ENCODE results near the gene ZP3.
"Not testable (repeated sequence)": the region's sequence is repeated elsewhere in the genome, so short reads cannot be mapped to it uniquely, and the experiment has no call there.

The ZP3 gene

GRCh38 chr7:76479628-76480027, 54.9 kb downstream of the ZP3 start:
- FAIRE-seq; DNase-seq (ENCODE audit: extremely low spot score, insufficient read length, low read depth): not testable (repeated sequence)

GRCh38 chr7:76480403-76481253, 55.9 kb downstream of the ZP3 start:
- not testable (repeated sequence) for FAIRE-seq; DNase-seq (ENCODE audit: extremely low spot score, insufficient read length, low read depth)

GRCh38 chr7:76482660-76483059, 57.9 kb downstream of the ZP3 start:
- FAIRE-seq; DNase-seq (ENCODE audit: extremely low spot score, insufficient read length, low read depth): not testable (repeated sequence)

- DNase-seq (ENCODE audit: extremely low spot score, insufficient read length, low read depth); FAIRE-seq: not testable (repeated sequence)
These were observed 58.3 kb downstream of the ZP3 start for GRCh38 chr7:76483081-76483480.

GRCh38 chr7:76484456-76484855, 59.7 kb downstream of the ZP3 start:
- DNase-seq (ENCODE audit: extremely low spot score, insufficient read length, low read depth); FAIRE-seq: not testable (repeated sequence)

- DNase-seq (ENCODE audit: extremely low spot score, insufficient read length, low read depth) = not testable (repeated sequence)
- FAIRE-seq = peak; percentile 18
These were observed 61.3 kb downstream of the ZP3 start for GRCh38 chr7:76485822-76486610.

- FAIRE-seq = peak; percentile 96
- DNase-seq (ENCODE audit: extremely low spot score, insufficient read length, low read depth) = not testable (repeated sequence)
These were observed 61.9 kb downstream of the ZP3 start for GRCh38 chr7:76486618-76487017.

GRCh38 chr7:76487969-76488368, 63.2 kb downstream of the ZP3 start:
- FAIRE-seq = not testable (repeated sequence)

More at GRCh38 chr7:76487969-76488368, 63.2 kb downstream of the ZP3 start:
- DNase-seq (ENCODE audit: extremely low spot score, insufficient read length, low read depth) = not testable (repeated sequence)

Data from GM18507 (cell line).